Activated CD8-positive, alpha-beta memory T cell treated with anti-CD3 and anti-CD28 coated beads, Interleukin-2, amount 50 U/mL, for 1 hour (primary cell): Measurements from ENCODE around the gene KCTD19.

Experiments
- DNase-seq: peaks from one replicate; pipeline ENCODE4 v3.0.0-alpha.2; 2020; ENCODE audit errors: extremely low read depth

Gene KCTD19

DNA sequence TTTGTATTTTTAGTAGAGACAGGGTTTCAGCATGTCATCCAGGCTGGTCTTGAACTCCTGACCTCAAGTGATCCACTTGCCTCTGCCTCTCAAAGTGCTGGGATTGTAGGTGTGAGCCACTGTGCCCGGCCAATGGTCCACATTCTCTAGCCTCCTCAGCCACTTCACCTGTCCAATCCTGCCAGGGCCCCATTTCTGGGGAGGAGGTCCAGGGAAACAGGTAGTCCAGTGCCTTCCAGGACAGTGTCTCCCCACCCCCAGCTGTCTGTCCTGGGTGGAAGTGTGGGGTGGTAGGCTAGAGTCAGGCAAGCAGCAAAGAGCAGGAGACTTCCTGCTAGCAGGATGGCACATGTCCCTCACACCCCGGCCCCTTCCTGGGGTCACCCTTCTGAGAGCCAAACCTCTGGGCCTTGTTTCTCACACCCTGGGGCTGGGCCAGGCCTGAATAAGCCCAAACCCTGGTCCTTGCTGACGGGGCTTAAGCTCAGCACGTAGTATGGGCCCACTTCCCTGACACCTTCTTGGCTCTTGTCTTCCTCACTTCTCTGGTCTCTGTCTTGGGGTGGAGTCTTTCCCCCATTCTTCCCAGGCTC is 84.3 kb downstream of the KCTD19 start:
- no peak for DNase-seq

DNA sequence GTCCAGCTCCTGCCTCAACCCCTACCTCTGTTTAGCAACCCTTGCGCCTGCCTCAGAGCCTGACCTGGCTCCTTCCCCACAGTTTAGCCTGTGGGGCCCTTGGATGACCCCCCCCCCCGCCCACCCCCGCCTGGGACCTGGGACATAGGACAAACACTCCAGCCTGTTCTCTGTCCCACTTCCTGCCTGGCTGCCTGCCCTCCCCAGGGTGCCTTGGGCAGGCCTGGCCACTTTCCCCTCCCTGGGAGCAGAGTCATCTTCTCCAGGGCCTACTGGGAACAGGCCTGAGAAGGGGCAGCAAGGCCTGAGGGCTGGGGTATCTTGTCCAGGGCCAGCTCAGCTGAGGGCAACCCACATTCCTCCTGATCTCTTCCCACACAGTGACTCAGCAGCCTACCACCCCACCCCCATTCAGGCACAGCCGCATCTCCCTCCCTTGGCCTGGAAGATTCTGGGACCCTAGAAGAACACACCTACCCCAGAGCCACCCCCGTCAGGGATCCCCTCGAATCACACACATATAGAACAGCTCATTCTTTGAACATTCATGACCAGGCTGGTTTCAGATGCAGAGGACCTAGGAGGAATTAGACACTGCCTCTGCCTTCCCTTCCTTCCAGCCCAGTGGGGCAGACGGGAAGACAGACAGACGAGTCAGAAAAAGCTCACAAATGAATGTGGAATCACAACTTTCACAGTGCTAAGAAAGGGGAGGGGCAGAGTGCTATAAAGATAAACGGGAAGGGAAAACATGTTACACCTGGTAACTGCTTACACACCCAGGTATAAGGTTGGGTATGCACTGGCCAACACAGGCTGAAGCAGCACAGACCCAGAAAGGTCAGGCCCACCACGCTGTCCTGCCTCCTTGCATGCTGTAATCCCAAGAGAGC is 85.3 kb downstream of the KCTD19 start:
- no peak for DNase-seq

DNA sequence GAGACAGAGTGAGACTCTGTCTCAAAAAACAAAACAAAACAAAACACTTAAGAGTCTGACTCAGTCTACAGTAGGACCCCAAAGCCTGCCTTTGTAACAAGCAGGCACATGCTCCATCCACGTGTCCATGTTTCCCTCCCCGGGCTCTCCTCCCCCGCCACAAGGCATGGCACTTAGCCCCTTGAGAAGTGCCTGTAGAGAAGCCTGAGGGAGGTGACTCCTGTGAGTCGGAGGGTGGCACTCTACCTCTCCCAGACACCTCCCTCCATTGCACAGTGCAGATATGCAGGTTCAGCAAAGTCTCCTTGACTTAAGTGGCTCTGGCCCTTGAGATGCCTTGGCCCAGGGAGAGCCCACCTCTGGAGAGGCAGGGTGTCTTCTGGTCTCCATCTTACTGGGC is 86.0 kb downstream of the KCTD19 start:
- no peak for DNase-seq
